SU-DHL-6 (cell line): ENCODE measurements around the gene CGB2.

Source experiments
- CTCF ChIP-seq: fragments of 200-600 bp; sonication (generic); IDR thresholded peaks from one replicate; pipeline ENCODE4 v1.5.1; 2017; ENCODE audit warnings: antibody characterized with exemption, mild to moderate bottlenecking, low read length, moderate library complexity; ENCODE audit not compliant: insufficient read depth, poor library complexity, severe bottlenecking
- EZH2phosphoT487 ChIP-seq: fragments of 200-600 bp; sonication (generic), shearing (Covaris generic); conservative IDR thresholded peaks from 2 replicates; pipeline ENCODE4 v1.6.1; 2018; ENCODE audit warnings: mild to moderate bottlenecking, antibody characterized with exemption, low read length, moderate library complexity, mixed read lengths

DNA sequence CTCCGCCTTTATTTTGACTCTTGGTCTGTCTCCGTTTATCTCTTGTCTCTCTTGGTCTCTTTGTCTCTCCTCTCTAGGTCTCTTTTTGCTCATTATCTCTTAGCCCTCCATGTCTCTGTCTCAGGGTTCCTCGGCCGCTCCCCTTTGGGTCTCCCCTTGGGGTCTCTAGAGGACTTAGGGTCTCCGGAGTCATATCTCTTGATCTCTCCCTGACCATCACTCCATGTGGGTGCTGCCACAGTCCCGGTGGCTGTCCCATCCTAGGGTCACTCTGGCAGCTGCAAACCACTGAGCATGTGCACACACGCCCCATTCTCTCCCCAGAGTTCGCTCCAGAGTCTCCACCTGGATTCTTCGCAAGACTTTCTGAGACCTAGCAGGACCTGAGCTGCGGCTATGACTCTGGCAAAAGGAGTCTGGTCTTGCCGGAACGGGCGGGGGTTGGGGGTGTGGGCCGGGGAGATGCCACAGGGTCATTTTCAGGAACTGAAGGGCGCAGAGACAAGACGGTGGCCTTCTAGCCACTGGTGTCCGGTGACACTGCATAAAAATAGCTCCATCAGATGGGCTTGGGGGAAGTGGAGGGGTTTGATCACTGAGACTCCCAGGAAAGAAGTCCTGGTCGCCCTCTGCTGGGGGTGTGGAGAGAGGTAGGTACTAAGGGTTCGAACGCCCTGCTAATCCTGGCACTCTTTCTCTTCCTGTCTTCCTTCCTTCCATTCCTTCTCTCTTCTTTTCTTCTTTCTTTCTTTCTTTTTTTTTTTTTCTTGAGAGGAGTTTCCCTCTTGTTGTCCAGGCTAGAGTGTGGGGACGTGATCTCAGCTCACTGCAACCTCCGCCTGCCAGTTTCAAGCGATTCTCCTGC, 42.1 kb downstream of the CGB2 start:
- TF ChIP-seq CTCF, result no peak
- no peak for TF ChIP-seq EZH2phosphoT487
